ENCODE results near the gene YES1.
"Not testable (repeated sequence)": the region's sequence is repeated elsewhere in the genome, so short reads cannot be mapped to it uniquely, and the experiment has no call there.

Gene YES1

DNA sequence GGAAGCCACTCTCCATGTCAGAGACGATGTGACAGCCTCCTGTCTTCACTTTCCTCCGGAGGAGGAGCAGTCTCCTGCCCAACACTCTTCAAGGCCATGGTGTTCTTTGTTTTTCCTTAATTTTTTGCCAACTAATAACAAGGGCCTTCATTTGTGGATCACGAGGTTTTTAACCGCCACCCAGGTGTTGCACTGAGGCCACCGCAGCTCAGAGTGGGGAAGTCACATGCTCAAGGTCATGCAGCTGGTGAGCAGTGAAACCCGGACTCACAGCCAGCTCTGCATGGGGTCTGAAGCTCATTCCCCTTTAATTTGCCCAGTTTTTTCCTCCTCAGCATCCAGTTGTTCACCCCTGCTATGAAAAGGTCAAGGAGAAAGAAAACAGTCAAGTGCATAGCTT lies 119.2 kb downstream of the YES1 start:
- in situ Hi-C loops (cut with HindIII; ENCODE audit: low sequenced_read_pairs): no loop called here

DNA sequence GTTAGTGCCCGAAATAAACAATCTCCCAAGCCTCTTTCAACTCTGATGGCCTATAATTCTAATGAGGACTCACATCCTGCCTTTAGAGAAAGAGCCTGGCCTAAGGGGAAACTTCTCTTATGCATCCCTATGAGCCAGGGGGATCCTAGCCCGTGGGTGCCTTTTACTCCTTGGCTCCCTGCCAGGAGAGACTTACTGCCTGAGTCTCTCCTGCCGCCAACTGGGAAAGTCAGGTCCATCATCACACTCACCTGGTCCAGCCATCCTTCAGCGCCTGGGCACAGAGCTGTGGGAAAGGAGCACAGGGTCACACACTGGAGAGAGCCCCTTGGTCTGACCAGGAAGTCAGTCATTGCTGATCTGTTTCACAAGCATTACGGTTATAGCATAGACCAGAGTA lies 123.7 kb downstream of the YES1 start:
- in situ Hi-C loops (cut with HindIII; ENCODE audit: low sequenced_read_pairs): no loop called here

DNA sequence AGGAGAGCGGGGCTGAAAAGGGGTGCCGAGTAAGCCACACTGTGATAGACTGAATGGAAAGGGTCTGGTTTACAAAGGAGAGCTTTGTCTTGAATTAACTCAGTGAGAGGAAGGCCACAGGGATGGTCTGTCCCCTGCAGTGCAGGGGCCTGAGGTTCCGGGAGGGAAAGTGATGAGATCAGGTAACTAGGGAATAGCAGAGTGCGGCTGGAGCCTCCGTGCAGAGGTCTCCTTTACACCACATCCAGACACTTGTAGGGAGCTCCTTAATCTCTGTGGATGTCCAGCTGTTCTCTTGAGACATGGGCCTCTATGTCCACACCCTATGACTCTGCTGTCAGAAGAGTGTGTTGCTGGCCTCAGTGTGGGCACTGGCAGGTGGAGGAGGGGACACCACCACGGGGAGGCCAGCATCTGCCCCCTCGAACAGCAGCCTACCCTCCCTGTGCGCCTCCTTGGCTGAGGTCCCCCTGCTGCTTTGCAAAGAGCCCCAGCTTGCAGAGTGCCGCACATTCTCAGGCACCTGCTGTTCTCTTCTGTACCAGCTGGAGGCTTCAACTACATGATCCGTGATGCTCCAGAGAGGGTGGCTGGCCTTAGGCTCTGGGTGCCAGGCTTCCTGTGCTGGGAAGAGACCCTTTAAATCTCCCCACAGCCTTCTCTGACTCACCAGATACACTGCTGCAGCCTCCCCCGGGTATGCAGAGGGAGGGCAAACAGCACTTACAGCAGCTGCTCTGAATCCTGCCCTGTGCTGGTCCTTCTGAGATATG lies 125.5 kb downstream of the YES1 start:
- in situ Hi-C loops (cut with HindIII; ENCODE audit: low sequenced_read_pairs): no loop called here

DNA sequence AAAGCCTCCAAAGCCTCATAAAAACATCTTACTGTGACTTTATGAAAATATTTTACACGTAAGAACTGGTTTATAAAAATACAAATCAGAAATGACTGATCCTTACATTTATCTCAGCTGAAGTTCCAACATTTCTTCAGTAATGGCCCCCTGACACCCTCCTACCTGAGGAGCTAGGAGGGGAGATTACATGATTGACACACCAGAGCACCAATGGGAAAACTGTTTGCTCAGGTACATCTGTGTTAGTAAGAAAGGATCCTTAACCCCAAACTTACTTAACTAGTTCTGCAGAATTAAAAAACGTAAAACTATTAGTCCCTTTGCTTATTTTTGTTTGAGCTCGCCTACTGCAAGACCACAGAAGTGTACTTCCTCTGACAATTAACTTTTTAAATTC lies 126.6 kb downstream of the YES1 start:
- in situ Hi-C loops (cut with HindIII; ENCODE audit: low sequenced_read_pairs): no loop called here

DNA sequence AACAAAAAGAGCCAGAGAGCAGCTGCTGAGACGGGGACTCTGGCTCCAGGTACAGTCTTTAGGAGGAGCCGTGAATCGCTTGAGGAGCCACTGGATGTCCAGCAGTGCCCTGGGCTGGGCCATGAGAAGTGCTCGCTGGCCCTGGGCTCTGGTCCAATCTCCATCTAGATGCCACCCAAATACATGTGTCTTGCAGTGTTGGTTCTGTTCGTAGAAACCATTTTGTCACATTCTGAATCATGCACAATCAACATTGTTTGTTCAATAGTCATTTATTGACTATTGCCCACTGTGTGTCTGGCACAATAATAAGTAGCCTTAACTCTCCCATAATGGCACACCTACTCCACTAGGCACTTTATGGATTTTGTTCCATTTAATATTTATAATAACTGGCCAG lies 128.5 kb downstream of the YES1 start:
- in situ Hi-C loops (cut with HindIII; ENCODE audit: low sequenced_read_pairs): no loop called here

DNA sequence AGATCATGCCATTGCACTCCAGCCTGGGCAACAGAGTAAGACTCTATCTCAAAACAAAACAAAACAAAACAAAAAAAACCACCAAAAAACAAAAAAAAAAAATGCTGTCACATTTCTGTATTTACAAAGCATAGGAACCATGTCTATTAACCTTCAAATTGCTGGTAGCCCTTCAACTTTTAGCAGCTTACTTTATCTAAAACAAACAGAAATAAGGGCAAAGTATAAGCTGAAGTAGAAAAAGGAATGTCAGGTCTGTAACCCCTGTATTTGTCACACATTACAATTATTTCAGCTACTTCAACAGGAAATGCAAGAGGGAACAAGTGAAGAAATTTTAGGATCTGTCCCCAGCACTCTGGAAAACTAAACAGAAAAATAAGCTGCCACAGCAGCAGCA lies 129.2 kb downstream of the YES1 start:
- in situ Hi-C loops (cut with HindIII; ENCODE audit: low sequenced_read_pairs): no loop called here

DNA sequence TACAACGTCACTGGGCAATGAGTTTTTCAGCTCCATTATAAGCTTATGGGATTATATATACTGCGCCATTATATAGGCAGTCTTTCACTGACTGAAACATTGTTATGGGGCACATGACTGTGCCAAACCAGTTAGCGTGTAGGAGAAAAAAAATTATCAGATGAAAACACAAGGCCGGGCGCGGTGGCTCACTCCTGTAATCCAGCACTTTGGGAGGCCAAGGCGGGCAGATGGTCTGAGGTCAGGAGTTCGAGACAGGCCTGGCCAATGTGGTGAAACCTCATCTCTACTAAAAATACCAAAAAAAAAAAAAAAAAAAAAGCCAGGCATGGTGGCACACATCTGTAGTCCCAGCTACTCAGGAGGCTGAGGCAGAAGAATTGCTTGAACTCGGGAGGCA lies 129.6 kb downstream of the YES1 start:
- in situ Hi-C loops (cut with HindIII; ENCODE audit: low sequenced_read_pairs): not testable (repeated sequence)

DNA sequence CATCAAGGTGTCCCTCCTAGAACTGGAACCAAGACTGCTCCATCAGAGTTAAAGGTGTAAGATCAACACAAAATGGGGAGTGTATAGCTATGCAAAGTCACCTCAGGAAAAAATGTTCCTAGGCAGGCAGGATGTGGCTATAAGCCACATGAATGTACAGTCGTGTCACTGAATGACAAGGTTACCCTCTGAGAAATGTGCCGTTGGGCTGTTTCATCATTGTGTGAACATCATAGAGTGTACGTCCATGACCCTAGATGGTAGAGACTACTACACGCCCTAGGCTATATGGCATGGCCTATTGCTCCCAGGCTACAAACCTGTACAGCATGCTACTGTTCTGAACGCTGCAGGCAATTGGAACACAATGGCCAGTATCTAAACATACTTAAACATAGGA lies 130.1 kb downstream of the YES1 start:
- in situ Hi-C loops (cut with HindIII; ENCODE audit: low sequenced_read_pairs): no loop called here

DNA sequence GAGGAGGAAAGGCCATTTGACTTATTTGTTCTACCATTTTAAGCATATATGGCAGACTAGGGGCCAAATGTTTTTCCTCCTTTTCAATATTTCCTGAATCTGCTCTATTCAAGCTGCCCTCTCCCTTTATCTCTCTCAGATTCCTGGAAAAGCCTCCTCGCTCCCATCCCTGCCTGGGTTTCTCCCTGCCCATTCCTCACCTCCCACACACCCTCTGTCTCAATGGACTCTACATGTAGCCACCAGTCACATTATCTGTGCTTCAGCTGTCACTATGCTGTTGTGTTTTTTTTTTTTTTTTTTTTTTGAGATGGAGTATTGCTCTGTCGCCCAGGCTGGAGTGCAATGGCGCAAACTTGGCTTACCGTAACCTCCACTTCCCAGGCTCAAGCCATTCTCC lies 131.7 kb downstream of the YES1 start:
- in situ Hi-C loops (cut with HindIII; ENCODE audit: low sequenced_read_pairs): no loop called here

DNA sequence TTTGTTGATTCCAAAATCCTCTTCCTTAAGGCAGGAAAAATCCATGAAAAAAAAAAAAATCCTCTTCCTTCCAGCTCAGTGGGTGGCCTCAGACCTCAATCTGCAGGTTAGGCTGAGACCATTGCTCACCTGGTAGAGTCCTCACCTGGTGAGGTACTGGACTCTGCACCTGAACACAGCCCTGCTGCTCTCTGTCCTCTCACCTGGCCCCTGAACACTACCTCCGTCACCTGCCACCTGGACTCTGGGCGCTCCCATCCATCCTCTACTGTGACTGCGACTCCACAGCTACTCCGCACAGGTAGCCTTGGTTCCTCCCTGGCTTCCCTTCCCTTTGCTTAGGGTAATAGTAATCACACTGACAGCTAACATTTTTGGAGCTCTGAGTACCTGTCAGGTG lies 132.5 kb downstream of the YES1 start:
- in situ Hi-C loops (cut with HindIII; ENCODE audit: low sequenced_read_pairs): no loop called here

DNA sequence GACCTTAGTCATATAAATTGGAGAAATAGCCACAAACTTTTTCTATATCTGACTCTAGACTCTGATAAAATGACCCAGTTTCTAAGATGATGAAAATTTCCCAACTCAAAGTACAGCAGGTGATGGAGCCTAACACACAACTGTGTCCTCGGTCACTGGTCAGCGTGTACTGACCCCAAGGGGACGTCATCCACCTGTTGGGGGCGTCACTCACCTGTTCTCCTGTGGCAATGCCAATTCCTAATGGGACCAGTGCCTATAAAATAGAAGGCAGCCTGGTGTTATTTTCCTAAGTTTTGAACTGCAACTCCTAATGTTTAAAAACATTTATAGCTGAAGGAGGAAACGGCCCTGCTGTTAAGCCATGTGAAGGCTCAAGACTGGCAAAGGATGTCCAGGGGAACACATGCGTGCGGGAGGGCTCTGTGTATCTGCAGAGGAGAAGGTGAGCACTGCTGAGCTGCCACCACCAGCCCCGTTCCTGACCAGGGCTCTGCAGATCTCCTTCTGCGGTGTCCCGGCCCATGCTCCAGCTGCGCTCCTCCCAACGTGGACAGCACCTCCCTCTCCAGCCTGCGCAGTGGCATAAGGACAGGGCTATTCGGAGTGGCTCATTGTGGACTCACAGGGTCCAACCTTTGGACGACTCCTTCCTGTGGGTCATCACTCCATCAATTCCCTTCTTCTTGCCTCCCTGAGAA lies 133.4 kb downstream of the YES1 start:
- in situ Hi-C loops (cut with HindIII; ENCODE audit: low sequenced_read_pairs): no loop called here

DNA sequence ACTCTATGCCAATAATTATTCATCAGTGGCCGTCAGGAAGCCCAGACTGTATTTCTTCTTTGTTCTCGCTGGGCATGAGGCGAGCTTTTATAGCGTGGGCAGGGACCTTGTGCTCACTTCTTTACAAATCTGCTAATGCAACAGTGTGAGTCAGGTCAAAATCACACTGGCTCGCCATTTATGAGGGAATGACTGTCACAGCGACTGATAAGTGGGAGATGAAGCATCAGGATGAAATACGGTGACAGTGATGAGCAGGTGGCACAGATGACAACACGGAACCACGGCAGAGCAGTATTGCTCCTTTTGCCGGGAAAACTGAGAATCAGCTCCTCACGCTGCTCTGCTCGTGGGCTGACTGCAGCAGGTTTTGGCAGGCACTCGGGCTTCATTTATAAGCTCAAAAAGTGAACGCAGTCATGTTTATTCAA lies 134.1 kb downstream of the YES1 start:
- in situ Hi-C loops (cut with HindIII; ENCODE audit: low sequenced_read_pairs): no loop called here

DNA sequence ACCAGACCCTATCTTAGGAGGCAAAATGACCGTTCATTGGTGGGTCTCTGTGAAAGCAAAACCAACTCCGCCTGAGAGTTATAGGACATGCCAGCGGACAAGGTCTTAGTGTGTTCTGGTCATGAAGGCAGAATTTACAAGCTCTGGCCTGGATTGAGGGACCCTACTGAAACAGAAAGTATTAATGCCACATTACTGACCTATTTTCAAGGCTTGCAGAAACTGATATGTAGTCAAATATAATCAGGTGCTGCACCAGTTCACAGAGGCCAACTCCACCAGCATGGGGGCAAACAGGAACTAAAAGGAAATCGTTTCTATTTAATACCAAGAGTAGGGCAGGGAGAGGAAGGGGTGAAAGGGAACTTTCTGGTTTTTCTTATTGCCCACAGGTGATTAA lies 134.9 kb downstream of the YES1 start:
- in situ Hi-C loops (cut with HindIII; ENCODE audit: low sequenced_read_pairs): no loop called here

DNA sequence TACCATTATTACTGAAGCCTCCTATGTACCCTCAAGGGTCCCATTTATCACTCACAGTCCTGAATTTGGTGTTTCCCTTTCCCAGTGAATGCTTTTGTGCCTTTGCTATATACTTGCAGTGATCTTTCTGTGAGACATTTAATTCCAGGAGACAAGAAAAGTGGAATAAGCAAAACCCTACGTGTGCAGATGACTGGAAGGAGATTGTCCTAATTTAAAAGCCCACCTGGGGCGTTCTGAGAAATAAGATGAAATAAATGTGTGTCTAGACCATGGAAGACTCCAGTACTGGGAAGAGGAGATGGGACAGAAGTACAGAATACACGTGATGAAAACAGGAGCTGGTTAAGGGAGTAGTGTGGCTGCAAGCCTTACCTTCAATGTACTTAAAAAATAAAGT lies 135.3 kb downstream of the YES1 start:
- in situ Hi-C loops (cut with HindIII; ENCODE audit: low sequenced_read_pairs): no loop called here

DNA sequence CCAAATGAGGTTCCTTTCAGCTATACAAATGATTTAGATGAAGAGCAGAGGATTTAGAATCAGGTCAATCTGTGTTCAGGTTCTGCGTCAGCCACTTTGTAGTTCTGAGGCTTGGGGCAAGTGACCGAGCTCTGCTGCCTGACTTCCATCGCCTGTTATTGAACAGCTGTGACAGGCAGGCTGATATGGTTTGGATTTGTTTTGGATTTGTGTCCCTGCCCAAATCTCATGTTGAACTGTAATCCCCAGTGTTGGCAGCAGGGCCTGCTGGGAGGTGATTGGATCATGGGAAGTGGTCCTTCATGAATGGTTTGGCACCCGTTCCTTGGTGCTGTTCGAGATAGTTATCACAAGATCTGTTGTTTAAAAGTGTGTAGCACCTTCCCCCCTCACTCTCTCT lies 136.0 kb downstream of the YES1 start:
- in situ Hi-C loops (cut with HindIII; ENCODE audit: low sequenced_read_pairs): no loop called here

DNA sequence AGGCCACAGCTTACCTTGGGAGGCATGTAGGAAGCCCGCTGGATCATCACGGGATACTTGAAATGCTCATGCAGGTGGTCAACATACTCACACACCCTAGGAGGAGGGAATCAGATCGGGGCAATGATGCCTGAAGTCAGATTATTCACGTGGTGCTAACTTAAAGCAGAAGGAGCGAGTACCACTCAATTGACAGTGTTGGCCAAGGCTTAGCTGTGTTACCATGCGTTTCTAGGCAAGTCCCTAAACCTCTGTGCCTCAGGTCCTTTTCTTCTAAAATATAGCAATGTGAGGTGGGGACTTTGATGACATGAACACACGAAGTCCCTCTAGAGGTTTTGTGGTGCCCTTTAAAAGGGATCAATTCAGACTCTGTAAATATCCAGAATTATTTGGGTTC lies 136.7 kb downstream of the YES1 start:
- in situ Hi-C loops (cut with HindIII; ENCODE audit: low sequenced_read_pairs): no loop called here

DNA sequence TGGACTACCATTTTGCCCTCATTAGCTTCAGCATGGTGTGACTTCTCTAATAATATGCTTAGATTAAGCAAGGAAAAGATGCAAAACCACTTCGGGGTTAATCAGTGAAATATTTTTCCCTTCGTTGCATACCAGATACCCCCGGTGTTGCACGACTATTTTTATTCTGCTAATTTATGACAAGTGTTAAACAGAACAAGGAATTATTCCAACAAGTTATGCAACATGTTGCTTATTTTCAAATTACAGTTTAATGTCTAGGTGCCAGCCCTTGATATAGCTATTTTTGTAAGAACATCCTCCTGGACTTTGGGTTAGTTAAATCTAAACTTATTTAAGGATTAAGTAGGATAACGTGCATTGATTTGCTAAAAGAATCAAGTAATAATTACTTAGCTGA lies 138.3 kb downstream of the YES1 start:
- in situ Hi-C loops (cut with HindIII; ENCODE audit: low sequenced_read_pairs): no loop called here

DNA sequence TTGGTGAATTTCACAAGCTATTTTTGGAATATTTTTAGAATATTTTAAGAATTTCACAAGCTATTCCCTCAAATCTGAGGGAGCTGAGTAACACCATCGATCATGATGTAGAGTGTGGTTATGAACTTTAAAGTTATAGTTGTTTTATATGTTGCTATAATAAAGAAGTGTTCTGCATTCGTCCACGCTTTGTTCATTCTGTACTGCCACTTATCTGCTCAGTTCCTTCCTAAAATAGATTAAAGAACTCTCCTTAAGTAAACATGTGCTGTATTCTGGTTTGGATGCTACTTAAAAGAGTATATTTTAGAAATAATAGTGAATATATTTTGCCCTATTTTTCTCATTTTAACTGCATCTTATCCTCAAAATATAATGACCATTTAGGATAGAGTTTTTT lies 138.7 kb downstream of the YES1 start:
- in situ Hi-C loops (cut with HindIII; ENCODE audit: low sequenced_read_pairs): no loop called here
